Measurements from ENCODE around the gene ANTKMT.

DNA sequence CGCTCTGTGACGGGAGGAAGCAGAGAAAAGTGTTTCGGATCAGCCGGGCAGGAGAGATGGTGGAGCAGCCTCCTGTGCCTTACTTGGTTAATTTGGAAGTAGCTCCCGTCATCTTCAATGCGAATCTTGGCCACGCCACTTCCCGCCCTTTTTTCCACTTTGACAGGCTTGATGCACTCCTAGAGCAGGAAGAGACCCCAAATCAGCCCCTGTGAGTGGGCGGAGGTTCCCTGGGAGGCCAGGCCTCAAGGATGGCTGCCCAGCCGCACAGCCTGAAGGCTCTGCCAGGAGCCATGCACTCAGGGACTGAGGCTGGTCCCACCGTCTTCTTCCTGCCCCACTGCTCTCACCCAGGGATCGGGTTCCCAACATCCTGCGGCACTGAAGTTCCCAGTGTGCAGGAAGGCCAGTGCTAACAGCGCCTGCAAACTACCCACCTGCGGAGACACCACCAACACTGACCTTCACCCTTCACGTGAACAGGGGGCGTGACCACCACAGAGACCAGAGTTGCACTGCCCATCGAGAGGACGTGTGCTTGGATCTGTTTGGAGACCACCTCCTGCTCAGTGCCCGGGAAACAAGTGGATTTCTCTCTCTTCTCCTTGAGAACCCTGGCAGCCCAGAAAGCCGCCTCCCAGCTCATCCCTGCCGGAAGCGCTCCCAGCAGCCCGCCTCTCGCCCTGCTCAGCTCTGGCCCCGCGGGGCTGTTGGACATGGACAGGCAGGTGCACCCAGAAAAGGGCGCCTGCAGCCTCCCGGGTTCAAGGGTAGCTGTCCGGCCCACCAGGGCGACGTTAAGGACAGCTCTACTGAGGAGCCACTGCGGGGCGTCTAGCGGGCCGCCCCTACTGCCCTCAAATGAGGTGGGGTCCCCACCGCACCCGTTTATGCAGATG, 18.9 kb downstream of the ANTKMT start:
- TF ChIP-seq CTCF (IDR thresholded peaks at IDR 0.05; ENCODE audit: low read depth, low read length, missing input control) (no peak), ATF3 (IDR thresholded peaks at IDR 0.05) (no peak), RAD21 (IDR thresholded peaks at IDR 0.05) (no peak), JUND (IDR thresholded peaks at IDR 0.05) (no peak), MAX (IDR thresholded peaks at IDR 0.05) (no peak), NR2F2 (IDR thresholded peaks at IDR 0.05) (no peak), RXRA (IDR thresholded peaks at IDR 0.05) (no peak), GABPA (IDR thresholded peaks at IDR 0.05 in 1 of 2, conservative IDR thresholded peaks at IDR 0.05 in 1 of 2) (no peak), FOXA1 (IDR thresholded peaks at IDR 0.05) (no peak), HNF4G (IDR thresholded peaks at IDR 0.05) (no peak)
- TF ChIP-seq, protein P1, sequence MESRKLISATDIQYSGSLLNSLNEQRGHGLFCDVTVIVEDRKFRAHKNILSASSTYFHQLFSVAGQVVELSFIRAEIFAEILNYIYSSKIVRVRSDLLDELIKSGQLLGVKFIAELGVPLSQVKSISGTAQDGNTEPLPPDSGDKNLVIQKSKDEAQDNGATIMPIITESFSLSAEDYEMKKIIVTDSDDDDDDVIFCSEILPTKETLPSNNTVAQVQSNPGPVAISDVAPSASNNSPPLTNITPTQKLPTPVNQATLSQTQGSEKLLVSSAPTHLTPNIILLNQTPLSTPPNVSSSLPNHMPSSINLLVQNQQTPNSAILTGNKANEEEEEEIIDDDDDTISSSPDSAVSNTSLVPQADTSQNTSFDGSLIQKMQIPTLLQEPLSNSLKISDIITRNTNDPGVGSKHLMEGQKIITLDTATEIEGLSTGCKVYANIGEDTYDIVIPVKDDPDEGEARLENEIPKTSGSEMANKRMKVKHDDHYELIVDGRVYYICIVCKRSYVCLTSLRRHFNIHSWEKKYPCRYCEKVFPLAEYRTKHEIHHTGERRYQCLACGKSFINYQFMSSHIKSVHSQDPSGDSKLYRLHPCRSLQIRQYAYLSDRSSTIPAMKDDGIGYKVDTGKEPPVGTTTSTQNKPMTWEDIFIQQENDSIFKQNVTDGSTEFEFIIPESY (IDR thresholded peaks at IDR 0.05), result no peak
- TF ChIP-seq, protein P2, sequence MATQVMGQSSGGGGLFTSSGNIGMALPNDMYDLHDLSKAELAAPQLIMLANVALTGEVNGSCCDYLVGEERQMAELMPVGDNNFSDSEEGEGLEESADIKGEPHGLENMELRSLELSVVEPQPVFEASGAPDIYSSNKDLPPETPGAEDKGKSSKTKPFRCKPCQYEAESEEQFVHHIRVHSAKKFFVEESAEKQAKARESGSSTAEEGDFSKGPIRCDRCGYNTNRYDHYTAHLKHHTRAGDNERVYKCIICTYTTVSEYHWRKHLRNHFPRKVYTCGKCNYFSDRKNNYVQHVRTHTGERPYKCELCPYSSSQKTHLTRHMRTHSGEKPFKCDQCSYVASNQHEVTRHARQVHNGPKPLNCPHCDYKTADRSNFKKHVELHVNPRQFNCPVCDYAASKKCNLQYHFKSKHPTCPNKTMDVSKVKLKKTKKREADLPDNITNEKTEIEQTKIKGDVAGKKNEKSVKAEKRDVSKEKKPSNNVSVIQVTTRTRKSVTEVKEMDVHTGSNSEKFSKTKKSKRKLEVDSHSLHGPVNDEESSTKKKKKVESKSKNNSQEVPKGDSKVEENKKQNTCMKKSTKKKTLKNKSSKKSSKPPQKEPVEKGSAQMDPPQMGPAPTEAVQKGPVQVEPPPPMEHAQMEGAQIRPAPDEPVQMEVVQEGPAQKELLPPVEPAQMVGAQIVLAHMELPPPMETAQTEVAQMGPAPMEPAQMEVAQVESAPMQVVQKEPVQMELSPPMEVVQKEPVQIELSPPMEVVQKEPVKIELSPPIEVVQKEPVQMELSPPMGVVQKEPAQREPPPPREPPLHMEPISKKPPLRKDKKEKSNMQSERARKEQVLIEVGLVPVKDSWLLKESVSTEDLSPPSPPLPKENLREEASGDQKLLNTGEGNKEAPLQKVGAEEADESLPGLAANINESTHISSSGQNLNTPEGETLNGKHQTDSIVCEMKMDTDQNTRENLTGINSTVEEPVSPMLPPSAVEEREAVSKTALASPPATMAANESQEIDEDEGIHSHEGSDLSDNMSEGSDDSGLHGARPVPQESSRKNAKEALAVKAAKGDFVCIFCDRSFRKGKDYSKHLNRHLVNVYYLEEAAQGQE (IDR thresholded peaks at IDR 0.05), result no peak

All from liver (tissue), 3 donors.